NOMO-1 treated with DMSO at 0.1 percent for 48 hours (cell line): ENCODE data around the gene HBD.
"Not testable (repeated sequence)": the region's sequence is repeated elsewhere in the genome, so short reads cannot be mapped to it uniquely, and the experiment has no call there.

ENCODE experiments used
- DNase-seq: peaks from one replicate; lab custom pipeline; 2025; ENCODE audit not compliant: unreplicated experiment; lab: John Stamatoyannopoulos, UW

Gene HBD

GRCh38 chr11:5234381-5234834, at the start of gene HBD:
Gene HBD (minus strand): TSS chr11:5234483. CDS start chr11:5234433, 50 bp downstream.
- no peak for DNase-seq

- no peak for DNase-seq
These were observed 49.6 kb upstream of the HBD start for GRCh38 chr11:5283882-5284281.

GRCh38 chr11:5283086-5283485, 48.8 kb upstream of the HBD start:
- no peak for DNase-seq

- DNase-seq: no peak
These were observed 48.3 kb upstream of the HBD start for GRCh38 chr11:5282628-5283027.

GRCh38 chr11:5281596-5281995, 47.3 kb upstream of the HBD start:
- no peak for DNase-seq

GRCh38 chr11:5280582-5281102, 46.4 kb upstream of the HBD start:
- peak; percentile 65 for DNase-seq

GRCh38 chr11:5279471-5280090, 45.3 kb upstream of the HBD start:
- no peak for DNase-seq

- no peak for DNase-seq
These were observed 43.6 kb upstream of the HBD start for GRCh38 chr11:5277807-5278382.

- DNase-seq: no peak
These were observed 42.4 kb upstream of the HBD start for GRCh38 chr11:5276697-5277096.

GRCh38 chr11:5275369-5276110, 41.3 kb upstream of the HBD start:
- DNase-seq: no peak

- DNase-seq: no peak
These were observed 40.1 kb upstream of the HBD start for GRCh38 chr11:5274395-5274794.

GRCh38 chr11:5272395-5273017, 38.2 kb upstream of the HBD start:
- DNase-seq: no peak

- no peak for DNase-seq
These were observed 35.4 kb upstream of the HBD start, which contains the start of gene HBE1 for GRCh38 chr11:5269715-5270147. Gene HBE1 (minus strand): TSS chr11:5269945. CDS start chr11:5269890, 55 bp downstream.

- no peak for DNase-seq
These were observed 32.8 kb upstream of the HBD start for GRCh38 chr11:5267033-5267563.

GRCh38 chr11:5266609-5267008, 32.3 kb upstream of the HBD start:
- DNase-seq: no peak

- no peak for DNase-seq
These were observed 31.5 kb upstream of the HBD start for GRCh38 chr11:5265832-5266231.

GRCh38 chr11:5258543-5259262, 24.4 kb upstream of the HBD start:
- no peak for DNase-seq

GRCh38 chr11:5257296-5257695, 23.0 kb upstream of the HBD start:
- no peak for DNase-seq

- not testable (repeated sequence) for DNase-seq
These were observed 20.5 kb upstream of the HBD start, which contains the start of gene HBG2 for GRCh38 chr11:5254646-5255413. Gene HBG2 (minus strand): TSS chr11:5254781. CDS start chr11:5254728, 53 bp downstream.

- not testable (repeated sequence) for DNase-seq
These were observed 19.7 kb upstream of the HBD start for GRCh38 chr11:5254023-5254422.
